Liver (tissue), 3 donors: Measurements from ENCODE around the gene SLCO4A1.

Experiments used
- CTCF ChIP-seq: fragments of 150-350 bp; IDR thresholded peaks from 2 replicates; pipeline ENCODE4 v1.5.1; 2017; ENCODE audit warnings: improper control_type of control experiment, low read depth, low read length; ENCODE audit not compliant: missing input control
- EGR1 ChIP-seq, 2 donors: IDR thresholded peaks; 2 replicates each; pipeline ENCODE4 v1.6.1; 2016 to 2018; ENCODE audit warnings: antibody characterized with exemption in 2 of 2, low read depth in 2 of 2
- HNF4G ChIP-seq: IDR thresholded peaks from 2 replicates; pipeline ENCODE4 v1.6.1; 2016; ENCODE audit warnings: antibody characterized with exemption
- MAX ChIP-seq: IDR thresholded peaks from 2 replicates; pipeline ENCODE4 v1.6.1; 2016; ENCODE audit warnings: antibody characterized with exemption
- SP1 ChIP-seq: IDR thresholded peaks from 2 replicates; pipeline ENCODE4 v1.6.1; 2018; ENCODE audit warnings: antibody characterized with exemption, mild to moderate bottlenecking
- TAF1 ChIP-seq: conservative IDR thresholded peaks from 2 replicates; pipeline ENCODE4 v1.6.1; 2016; ENCODE audit warnings: antibody characterized with exemption, mild to moderate bottlenecking
- donor health status: healthy.
- donor health status: healthy.

DNA sequence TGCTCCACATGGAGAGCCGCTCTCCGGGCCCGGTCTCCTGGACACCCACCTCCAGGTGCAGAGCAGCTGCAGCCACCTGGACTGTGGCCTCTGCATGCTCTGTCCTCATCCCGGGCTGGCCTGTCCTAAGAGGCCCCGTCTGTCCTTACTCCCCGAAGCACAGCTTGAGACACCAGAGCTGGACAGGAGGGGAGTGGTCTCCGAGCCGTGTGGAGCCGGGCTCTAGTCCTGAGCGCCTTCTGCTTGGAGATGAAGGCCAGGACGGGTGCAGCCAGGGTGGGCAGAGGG lies 59.7 kb downstream of the SLCO4A1 start:
- TF ChIP-seq CTCF (no peak), TAF1 (no peak), MAX (no peak), HNF4G (no peak), EGR1 (IDR thresholded peaks at IDR 0.05; ENCODE audit: low read depth in 2 of 2) (no peak), SP1 (no peak)
